GM18873 (cell line): ENCODE results near the gene C4orf51.
"Not testable (repeated sequence)": the region's sequence is repeated elsewhere in the genome, so short reads cannot be mapped to it uniquely, and the experiment has no call there.

Source experiments
- ATAC-seq: cut with Tn5 transposase; IDR thresholded peaks from one replicate; pipeline ENCODE4 v1.9.1; 2021; ENCODE audit warnings: mild to moderate bottlenecking, moderate library complexity, moderate number of reproducible peaks; ENCODE audit not compliant: unreplicated experiment, low FRiP score

Gene C4orf51

DNA sequence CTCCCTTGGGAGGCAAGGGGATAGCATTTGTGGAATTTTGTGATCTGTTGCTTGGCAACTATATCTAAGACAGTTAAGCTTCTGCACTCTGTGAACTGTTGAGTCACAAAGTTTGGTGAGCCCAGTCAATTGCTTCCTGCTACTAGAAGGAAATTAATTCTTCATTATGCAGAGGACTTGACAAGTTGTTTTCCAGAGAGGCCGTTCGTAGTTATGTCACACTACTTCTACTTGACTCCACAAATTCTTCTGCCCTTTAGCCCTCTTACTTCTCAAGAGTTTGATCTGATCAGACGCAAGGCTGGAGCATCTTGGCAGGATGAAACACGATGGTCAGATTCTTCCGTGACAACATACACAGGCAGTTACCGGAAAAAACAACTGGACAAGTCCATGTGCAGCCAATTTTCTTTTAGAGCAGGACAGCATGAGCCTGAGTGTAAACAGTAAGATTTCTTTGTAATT, at the start of gene C4orf51:
Gene C4orf51, plus strand, starts transcription at position 156 of the 465 bp plus-strand sequence. Its CDS starts 58 bp downstream, at position 214.
- ATAC-seq = no peak

DNA sequence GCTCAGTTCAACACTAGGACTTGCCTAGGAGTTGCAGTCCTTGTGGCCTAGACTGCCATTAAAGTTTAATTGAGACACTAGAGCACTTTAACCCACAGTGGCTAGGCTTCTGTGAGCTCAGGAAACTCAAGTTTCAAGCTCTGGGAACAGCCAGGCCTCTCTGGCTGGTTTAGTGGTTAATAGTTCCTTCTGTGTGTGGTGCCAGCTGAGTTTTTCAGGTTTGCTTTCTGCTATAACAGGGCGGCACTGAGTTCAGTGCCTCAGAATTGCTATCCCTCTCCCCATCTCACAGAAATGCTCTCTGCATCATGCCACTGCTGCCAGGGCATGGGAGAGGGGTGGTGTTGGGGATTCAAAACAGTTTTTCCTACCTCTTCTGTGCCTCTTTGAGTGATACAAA, 44.8 kb upstream of the C4orf51 start:
- ATAC-seq = no peak

DNA sequence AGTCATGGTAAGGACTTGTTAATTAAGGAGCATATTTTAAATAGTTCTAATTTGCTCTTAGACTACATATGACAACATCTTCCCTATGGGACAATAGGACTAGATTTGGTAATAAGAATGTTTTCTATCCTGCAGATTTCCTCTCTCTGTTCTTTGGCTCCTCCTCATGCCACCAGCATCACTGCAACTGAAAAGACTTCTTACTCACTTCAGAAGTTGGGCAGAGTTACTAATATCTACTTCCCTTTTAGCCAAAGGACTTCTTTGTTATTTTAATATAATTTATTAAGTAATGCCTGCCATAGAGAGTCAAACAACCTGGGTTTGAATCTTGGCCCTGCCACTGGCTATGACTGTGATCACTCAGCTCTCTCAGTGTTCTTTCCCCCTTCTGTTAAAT, 44.3 kb upstream of the C4orf51 start:
- ATAC-seq = no peak

DNA sequence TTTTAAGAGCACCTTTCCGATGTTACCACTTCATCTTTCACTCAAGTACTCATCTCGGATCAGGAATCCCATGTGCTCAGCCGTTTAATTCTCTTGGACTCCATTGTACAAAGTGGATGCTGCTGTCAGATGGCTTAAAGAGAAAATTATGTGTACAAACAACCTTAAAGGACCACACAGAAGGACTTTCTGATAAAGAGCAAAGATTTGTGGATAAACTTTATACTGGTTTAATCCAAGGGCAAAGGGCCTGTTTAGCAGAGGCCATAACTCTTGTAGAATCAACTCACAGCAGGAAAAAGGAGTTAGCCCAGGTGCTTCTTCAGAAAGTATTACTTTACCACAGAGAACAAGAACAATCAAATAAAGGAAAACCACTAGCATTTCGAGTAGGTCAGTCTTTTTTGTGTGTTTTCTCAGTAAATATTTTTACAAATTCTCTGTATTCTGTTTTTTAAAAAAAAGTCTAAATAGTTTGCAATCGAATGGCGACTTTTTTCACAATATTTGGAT, 40.7 kb upstream of the C4orf51 start:
- ATAC-seq = no peak

DNA sequence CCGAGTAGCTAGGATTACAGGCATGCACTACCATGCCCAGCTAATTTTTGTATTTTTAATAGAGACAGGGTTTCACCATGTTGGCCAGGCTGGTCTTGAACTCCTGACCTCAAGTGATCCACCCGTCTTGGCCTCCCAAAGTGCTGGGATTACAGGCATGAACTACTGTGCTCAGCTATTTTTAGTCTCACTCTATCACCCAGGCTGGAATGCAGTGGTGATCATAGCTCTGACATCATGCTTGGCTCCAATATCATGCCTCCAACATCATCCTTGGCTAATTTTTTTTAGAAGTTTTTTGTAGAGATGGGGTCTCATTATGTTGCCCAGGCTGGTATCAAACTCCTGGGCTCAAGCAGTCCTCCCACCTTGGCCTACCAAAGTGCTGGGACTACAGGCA, 39.7 kb upstream of the C4orf51 start:
- ATAC-seq = not testable (repeated sequence)

DNA sequence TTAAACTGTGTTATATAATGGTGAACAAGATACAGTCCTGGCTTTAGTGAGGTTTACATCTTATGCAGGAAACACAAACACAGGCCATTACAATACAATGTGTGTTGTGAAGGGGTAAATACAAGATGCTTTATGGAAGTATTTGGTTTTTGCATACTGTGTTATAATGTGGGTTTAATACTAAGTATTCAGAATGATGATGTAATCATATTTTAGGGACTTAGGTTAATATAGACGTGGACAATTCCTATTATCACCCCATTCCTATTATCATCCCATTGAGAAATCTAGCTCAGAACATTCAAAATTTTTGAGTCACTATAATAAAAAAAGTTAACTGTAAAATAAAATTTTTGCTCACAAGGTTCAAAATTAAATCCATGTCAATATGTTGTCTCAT, 36.7 kb upstream of the C4orf51 start:
- ATAC-seq = no peak

DNA sequence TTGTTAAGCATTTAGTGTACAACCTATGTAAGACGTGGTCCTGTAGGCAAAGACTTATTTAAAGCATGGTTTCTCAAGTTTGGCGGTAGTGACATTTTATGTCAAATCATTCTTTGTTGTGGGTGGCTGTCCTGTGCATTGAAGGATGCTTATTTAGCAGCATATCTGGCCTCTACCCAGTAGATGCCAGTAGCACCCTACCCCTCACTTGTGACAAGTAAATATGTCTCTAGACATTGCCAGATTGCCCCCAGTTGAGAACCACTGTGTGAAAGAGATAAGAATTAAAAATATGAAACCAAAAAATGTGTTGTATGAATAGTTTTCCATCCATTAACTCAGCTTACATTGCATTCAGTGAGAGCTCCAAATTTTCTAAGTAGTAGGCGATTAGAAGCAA, 35.2 kb upstream of the C4orf51 start:
- ATAC-seq = no peak

DNA sequence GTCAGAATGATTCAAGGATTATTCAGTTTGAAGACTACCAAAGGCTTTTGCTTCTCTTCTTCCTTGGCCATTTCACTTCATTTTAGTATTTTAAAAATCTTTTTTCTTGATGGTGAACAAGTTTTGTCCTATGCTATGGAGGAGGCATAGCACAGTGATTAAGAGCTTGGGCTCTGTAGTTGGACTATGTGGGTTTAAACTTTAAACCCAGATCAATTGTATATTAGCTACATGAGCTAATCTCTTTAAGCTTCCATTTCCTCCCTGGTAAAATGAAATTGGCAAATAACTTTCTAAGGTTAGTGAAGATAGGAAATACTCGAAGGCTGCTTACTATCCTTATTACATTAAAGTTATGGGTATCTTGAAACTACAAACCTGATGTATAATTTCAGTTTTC, 23.8 kb upstream of the C4orf51 start:
- ATAC-seq = no peak

DNA sequence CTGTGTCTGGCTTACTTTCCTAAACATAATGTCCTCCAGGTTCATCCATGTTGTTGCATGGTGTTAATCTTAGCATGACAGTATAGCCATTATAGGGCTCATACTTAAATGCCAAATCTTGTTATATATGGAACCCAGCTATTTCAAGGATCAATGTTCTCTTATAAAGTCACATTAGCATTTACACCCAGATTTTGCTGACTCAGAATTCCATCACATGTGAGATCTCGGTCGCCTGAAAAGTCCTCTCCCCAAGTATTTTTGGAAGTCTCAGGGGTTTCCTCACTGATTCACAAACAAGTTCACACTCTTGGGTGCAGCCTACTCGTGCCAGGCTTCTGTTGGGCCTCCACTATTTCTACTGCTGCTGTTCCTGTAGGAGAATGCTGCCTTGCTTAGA, 19.9 kb upstream of the C4orf51 start:
- no peak for ATAC-seq

DNA sequence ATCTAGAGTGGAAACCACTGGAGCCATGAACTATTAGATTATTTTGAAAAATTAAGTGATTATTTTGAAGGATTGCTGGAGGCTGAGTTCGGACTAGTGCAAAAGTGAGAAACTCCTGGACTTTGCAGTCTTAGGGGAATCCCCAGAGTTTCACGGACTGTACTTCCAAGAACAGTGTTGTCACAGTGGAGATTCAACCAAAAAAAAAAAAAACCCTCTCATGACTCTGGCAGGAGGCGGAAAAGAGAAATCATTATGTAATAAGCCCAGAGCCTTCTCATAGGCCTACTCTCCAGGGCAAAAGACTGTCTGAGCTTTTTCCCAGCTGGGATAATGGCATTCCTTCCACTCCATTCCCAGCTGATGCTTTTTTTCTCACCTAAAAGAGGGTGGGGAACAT, 16.8 kb upstream of the C4orf51 start:
- ATAC-seq = no peak

DNA sequence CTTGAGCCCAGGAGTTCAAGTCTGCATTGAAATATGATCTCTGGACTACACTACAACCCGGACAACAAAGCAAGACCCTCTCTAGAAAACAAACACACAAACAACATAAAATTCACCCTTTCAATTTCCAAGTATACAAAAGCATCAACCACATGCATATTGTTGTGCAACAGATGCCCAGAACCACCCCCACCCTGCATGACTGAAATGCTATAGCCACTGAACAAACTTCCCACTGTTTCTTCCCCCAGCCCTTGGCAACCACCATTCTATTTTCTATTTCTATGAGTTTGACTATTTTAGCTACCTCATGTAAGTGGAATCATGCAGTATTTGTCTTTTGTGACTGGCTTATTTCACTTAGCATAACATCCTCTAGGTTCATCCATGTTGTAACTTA, 14.2 kb upstream of the C4orf51 start:
- no peak for ATAC-seq

DNA sequence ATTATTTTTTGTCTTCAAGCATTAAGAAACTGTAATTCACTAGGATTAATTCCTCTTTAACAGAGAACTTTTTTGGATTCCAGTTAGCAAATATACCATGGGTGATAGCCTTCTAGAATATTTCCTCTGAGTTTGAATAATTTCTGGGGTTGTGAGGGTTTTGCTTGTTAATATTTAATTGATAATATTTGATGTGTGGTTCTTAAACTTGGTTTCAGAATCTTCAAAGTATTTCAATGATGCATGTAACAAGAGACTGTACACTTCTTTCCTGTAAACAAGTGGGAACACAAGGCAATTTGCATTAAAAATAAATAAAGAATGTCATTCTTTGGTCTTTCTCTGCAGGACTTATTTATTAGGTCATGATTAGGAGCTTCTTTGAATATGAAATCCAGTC, 9.5 kb upstream of the C4orf51 start:
- ATAC-seq = no peak

DNA sequence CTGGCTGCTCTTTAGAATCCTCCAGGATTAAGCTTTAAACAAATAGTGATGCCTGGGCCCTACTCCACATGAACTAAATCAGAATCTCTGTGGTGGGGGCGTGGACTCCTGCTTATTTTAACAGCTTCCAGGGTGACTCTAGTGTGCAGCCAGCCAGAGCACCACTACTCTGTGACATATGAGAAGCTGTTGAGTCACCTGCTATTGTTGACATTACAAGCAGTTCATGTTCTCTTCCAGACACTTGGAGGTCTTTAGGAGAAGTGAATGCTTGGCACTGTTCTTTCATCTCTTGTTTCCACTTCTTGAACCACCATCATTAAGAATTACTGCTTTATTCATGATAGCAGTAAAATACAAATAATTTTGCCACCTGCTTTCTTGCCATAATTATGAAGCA, 426 bp upstream of the C4orf51 start:
- ATAC-seq = no peak

DNA sequence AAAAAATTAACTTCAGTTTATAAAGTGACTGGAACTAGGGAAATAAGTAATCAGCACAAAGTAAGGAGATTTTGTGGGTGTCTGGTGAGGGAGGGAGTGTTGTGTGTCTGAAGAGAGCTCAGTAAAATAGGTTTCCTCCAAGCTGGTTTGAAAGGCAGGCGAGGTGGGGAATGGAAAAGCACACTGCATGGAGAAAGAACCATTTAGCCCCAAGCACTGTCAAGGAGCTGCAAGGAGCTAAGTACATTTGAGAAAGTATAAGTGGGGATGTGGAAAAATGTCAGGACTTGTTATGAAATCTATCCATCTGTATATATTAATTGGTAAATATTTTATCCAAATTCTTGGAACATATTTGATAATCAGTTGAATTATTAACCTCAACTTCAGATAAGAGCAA, 956 bp downstream of the C4orf51 start:
- ATAC-seq = no peak

DNA sequence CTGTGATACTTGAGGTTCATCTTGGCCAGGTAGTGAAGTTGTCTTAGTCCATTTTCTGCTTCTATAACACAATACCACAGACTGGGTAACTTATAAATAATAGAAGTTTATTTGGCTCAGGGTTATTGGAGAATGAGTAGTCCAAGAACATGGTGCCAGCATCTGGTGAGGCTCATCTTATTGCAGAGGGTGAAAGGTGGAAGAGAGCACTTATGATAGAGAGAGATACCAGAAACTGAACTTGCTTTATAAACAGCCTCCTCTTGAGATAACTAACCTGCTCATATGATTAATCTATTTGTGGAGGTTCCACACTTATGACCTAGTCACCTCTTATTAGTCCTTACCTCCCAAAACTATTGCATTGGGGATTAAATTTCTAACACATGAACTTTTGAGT, 1.6 kb downstream of the C4orf51 start:
- no peak for ATAC-seq

DNA sequence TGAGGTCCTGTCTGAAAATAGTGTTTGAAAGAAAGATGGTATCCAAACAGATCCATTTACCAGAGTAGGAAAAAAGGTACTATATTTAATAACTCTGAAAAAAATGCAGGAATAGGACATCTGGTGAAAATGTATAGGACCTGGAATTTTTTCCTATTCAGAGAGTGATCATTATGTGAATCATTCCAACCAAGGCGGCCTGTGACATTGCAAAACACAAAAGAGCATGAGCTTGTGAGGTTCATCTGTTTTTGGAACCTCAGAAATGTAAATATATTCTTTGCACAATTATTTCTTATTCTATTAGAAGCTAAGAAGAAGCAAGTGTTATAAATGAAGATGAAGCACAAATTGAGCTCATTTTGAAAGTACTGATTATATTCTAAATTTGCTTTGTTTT, 2.0 kb downstream of the C4orf51 start:
- no peak for ATAC-seq

DNA sequence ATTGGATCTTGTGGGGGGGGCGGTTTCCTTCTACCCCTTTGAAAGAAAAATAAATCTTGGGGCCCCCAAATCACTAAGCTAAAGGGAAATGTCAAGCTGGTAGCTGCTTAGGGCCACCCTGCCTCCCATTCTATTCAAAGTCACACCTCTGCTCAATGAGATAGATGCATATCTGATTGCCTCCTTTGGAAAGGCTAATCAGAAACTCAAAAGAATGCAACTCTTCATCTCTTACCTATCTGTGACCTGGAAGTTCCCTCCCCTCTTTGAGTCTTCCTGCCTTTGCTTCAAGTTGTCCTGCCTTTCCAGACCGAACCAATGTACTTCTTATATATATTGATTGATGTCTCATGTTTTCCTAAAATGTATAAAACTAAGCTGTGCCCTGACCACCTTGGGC, 7.0 kb downstream of the C4orf51 start:
- no peak for ATAC-seq

DNA sequence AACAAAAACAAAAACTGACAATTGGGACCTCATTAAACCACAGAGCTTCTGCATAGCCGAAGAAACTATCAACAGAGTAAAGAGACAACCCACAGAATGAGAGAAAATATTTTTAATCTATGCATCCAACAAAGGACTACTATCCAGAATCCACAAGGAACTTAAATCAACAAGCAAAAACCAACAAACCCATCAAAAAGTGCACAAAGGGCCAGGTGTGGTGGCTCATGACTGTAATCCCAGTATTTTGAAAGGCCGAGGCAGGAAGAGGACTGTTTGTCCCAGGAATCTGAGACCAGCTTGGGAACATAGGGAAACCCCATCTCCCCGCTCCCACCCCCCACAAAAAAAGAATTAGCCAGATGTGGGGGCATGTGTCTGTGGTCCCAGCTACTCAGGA, 10.7 kb downstream of the C4orf51 start:
- ATAC-seq = no peak

DNA sequence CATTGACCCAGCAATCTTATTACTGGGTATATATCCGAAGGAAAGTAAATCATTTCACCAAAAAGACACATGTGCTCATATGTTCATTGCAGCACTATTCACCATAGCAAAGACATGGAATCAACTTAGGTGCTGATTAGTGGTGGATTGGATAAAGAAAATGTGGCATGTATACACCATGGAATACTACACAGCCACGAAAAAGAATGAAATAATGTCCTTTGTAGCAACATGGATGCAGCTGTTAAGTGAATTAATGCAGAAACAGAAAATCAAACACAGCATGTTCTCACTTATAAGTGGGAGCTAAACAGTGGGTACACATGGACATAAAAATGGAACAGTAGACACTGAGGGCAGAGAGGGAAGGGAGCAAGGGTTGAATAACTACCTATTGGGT, 11.5 kb downstream of the C4orf51 start:
- not testable (repeated sequence) for ATAC-seq

DNA sequence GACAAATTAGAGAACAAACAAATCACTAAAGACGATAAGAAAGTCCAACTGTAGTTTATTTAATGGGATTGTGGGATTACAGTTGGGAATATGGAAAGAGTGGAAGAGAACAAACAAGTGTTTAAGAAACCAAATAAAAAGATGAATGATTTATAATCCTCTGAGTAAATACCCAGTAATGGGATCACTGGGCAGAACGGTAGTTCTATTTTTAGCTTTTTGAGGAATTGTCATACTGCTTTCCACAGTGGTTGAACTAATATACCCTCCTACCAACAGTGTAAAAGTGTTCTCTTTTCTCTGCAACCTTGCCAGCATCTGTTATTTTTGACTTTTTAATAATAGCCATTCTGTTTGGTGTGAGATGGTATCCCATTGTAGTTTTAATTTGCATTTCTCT, 15.0 kb downstream of the C4orf51 start:
- ATAC-seq = no peak

DNA sequence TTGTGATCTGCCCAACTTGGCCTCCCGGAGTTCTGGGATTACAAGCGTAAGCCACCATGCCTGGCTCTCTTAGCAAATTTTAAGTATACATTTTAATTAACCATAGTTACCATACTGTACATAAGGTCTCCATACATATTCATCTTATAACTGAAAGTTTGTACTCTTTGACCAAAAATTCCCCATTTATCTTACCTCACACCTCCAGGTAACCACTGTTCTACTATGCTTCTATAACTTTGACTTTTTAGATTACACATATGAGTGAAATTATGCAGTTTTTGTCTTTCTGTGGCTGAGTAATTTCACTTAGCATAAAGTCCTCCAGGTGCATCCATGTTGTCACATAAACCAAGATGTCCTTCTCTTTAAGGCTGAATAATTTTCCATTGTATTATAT, 17.4 kb downstream of the C4orf51 start:
- ATAC-seq = no peak

DNA sequence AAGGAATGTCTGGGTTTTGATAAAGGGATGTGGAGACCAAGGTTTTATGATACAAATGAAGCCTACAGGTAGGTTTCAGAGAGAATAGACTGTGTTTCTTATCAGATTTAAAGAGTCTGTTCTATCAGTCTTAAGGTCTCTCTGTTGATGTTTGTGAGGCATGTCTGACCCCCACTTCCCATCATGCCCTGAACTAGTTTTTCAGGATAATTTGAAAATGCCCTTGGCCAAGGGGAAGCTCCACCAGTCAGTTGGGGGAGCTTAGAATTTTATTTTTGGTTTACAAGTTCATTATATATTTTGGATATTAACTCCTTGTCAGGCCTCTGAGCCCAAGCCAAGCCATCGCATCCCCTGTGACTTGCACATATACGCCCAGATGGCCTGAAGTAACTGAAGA, 18.6 kb downstream of the C4orf51 start:
- ATAC-seq = no peak

DNA sequence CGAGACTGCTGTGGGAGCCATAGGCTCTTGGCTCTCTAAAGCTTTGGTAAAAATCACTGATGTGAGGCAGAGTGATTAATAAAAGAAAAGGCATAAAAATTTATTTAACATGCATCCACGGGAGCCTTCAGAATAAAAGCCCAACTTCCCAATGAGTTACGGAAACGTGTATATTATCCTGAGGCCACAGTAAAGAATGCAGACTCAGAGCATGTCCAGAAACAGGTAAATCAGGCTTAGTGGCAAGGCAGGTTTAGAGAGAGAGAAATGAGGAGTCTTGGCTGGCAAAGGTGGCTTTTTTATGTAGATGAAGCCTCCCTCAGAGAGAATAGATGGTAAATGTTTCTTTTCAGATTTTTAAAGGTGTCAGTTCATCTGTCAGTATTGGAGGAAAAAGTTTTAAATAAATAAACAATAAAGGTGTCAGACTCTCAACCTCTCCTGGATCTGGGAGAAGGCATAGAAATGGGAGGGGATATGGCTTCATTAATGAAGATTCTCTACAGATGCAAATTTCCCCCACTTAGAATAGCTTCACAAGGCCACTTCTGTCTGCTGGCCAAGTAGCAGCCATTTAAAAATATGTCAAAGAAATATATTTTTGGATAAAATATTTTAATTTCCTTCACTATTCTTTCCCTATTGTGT, 24.0 kb downstream of the C4orf51 start:
- ATAC-seq = no peak
